ENCODE measurements around the gene HHLA2. TPM values are rescaled to one million over a fixed set of nuclear protein-coding genes. Genes with fewer than 3 reads are reported as not detected.

The HHLA2 gene
- total and polyA plus RNA-seq, 7 donors = 0.71 to 97.8 (median 71.7) TPM; not detected in 3

GRCh38 chr3:108333961-108334360 lies 37.6 kb downstream of the HHLA2 start:
- TF ChIP-seq POLR2A (IDR thresholded peaks at IDR 0.05) = no peak
- TF ChIP-seq, protein P1, sequence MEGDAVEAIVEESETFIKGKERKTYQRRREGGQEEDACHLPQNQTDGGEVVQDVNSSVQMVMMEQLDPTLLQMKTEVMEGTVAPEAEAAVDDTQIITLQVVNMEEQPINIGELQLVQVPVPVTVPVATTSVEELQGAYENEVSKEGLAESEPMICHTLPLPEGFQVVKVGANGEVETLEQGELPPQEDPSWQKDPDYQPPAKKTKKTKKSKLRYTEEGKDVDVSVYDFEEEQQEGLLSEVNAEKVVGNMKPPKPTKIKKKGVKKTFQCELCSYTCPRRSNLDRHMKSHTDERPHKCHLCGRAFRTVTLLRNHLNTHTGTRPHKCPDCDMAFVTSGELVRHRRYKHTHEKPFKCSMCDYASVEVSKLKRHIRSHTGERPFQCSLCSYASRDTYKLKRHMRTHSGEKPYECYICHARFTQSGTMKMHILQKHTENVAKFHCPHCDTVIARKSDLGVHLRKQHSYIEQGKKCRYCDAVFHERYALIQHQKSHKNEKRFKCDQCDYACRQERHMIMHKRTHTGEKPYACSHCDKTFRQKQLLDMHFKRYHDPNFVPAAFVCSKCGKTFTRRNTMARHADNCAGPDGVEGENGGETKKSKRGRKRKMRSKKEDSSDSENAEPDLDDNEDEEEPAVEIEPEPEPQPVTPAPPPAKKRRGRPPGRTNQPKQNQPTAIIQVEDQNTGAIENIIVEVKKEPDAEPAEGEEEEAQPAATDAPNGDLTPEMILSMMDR (IDR thresholded peaks at IDR 0.05) = no peak
- no peak for TF ChIP-seq EP300 (IDR thresholded peaks at IDR 0.05)
- TF ChIP-seq POLR2AphosphoS5 (IDR thresholded peaks at IDR 0.05) = no peak
- Histone ChIP-seq H3K27ac (no peak overlapping the region), H3K9me3 (no peaks in the 10 kb centered on the region), H3K27me3 (no peaks in the 10 kb centered on the region), H3K4me1 (peaks cover 0 to 7% (median 0%) of the 10 kb centered on the region in 4 donors), H3K4me3 (no peak overlapping the region), H3K36me3 (no peaks in the 10 kb centered on the region)
- intact Hi-C loops (cut with DNase I) = no loop called here
- no peak for DNase-seq
- WGBS, 2 donors = 96 to 98% methylated on average over 1 of the region's 1 CpG

- H3K4me1 ChIP-seq = peaks cover 0 to under 1% (median 0%) of the 10 kb centered on the region in 4 donors
- no peak overlapping the region for H3K27ac ChIP-seq
- H3K36me3 ChIP-seq = no peaks in the 10 kb centered on the region
- intact Hi-C loops (cut with DNase I) = no loop called here
- H3K27me3 ChIP-seq = no peaks in the 10 kb centered on the region
- WGBS, 2 donors = 91 to 99% methylated on average over 1 of the region's 1 CpG
- H3K4me3 ChIP-seq = no peak overlapping the region
- TF ChIP-seq EP300 (IDR thresholded peaks at IDR 0.05) (no peak), POLR2A (IDR thresholded peaks at IDR 0.05) (no peak), POLR2AphosphoS5 (IDR thresholded peaks at IDR 0.05) (no peak)
- TF ChIP-seq, protein P1 (IDR thresholded peaks at IDR 0.05) = no peak
- no peaks in the 10 kb centered on the region for H3K9me3 ChIP-seq
- DNase-seq = no peak
Measured at GRCh38 chr3:108334701-108335100, 38.4 kb downstream of the HHLA2 start.

DNA sequence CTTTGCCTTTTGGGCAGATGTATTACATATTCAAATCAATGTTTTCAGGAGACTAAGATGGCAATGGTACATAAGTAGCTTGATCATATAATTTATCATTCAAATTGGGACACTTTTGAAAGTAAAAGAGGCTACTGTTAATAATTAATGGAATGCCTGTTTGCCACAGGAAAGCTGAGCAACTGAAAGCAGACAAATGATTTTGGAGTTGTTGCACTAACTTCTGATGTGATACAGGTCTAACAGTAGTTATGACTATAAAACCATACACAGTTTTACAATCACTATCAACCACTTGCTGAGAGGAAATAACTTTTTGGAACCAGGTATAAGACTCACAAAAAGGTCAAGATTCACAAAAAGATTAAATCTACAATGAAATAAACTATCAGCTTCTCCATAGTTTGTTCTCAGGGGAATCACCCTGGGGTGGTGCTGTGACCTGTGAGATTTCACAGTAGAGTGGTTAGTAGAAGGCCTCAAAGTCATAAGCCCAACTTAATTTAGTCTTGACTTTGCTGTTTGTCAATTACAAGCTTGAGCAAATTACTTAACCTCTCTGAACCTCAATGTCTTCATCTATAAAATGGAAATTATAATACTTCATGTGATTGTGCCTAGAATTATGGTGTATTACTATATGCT lies 42.7 kb downstream of the HHLA2 start:
- no peaks in the 10 kb centered on the region for H3K9me3 ChIP-seq
- H3K27me3 ChIP-seq = no peaks in the 10 kb centered on the region
- no peak overlapping the region for H3K4me3 ChIP-seq
- intact Hi-C loops (cut with DNase I) = no loop called here
- no peaks in the 10 kb centered on the region for H3K36me3 ChIP-seq
- TF ChIP-seq EP300 (IDR thresholded peaks at IDR 0.05) (no peak), POLR2AphosphoS5 (IDR thresholded peaks at IDR 0.05) (no peak), POLR2A (IDR thresholded peaks at IDR 0.05) (no peak)
- TF ChIP-seq, protein P1 (IDR thresholded peaks at IDR 0.05) = no peak
- no peaks in the 10 kb centered on the region for H3K4me1 ChIP-seq
- H3K27ac ChIP-seq = no peak overlapping the region
- no peak for DNase-seq

DNA sequence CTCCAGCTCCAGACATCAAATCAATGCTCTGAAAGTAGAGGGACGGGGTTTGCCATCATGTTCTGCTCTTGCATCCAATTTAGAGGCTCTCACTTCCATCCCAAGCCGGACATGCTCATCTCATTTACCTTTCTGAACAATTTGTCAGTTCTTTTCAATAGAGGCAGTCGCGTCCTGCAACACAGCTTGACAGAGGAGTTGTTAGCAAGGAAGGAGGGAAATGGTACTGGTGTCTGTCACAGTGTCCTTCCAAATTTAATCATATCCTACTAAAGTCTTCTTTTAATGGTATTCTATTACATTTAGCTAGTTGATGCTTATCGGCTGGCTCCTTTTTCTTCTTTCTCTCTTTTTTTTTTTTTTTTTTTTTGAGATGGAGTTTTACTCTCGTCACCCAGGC lies 45.6 kb downstream of the HHLA2 start:
- H3K4me3 ChIP-seq = no peak overlapping the region
- no peak overlapping the region for H3K27ac ChIP-seq
- TF ChIP-seq POLR2AphosphoS5 (IDR thresholded peaks at IDR 0.05) = no peak
- TF ChIP-seq, protein P1 (IDR thresholded peaks at IDR 0.05) = no peak
- TF ChIP-seq POLR2A (IDR thresholded peaks at IDR 0.05) = no peak
- no peak for TF ChIP-seq EP300 (IDR thresholded peaks at IDR 0.05)
- WGBS, 2 donors = 72 to 96% methylated on average over 6 of the region's 6 CpGs
- no peaks in the 10 kb centered on the region for H3K4me1 ChIP-seq
- no peaks in the 10 kb centered on the region for H3K36me3 ChIP-seq
- no peaks in the 10 kb centered on the region for H3K9me3 ChIP-seq
- intact Hi-C loops (cut with DNase I) = no loop called here
- H3K27me3 ChIP-seq = no peaks in the 10 kb centered on the region
- DNase-seq = no peak

Measured in sigmoid colon (tissue), 7 donors.